ENCODE results near the gene FBN2.

DNA sequence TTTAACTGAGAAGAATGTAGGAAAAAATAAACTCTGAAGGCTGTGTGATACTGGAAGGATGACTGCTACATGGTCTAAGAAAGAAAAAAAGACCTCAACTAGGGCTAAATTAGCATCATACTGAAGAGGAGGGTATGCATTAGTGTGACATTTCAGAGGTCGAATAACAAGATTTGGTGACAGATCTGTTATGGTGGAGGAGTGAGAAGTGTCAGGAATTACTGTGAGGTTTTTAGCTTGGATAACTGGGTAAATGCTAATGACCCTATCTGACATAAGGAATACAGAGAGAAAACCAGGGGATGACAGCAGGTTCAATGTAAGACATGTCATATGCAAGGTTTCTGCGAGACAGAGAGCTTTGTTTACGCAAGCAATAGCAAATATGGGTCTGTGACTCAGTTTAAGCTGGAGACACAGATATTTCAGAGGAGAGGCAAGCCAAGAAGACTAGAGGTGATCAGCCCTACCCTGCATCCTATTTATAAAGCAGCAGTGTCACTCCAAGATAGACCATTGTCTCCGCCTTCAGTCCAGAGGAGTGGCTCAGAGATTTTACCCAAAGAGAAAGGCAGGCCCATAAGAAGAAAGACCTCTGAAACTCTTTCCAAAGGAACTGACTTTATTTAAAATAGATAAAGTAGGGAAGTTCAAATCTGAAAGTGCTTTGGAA, 44.3 kb downstream of the FBN2 start:
- TF ChIP-seq, protein P1, sequence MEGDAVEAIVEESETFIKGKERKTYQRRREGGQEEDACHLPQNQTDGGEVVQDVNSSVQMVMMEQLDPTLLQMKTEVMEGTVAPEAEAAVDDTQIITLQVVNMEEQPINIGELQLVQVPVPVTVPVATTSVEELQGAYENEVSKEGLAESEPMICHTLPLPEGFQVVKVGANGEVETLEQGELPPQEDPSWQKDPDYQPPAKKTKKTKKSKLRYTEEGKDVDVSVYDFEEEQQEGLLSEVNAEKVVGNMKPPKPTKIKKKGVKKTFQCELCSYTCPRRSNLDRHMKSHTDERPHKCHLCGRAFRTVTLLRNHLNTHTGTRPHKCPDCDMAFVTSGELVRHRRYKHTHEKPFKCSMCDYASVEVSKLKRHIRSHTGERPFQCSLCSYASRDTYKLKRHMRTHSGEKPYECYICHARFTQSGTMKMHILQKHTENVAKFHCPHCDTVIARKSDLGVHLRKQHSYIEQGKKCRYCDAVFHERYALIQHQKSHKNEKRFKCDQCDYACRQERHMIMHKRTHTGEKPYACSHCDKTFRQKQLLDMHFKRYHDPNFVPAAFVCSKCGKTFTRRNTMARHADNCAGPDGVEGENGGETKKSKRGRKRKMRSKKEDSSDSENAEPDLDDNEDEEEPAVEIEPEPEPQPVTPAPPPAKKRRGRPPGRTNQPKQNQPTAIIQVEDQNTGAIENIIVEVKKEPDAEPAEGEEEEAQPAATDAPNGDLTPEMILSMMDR (IDR thresholded peaks at IDR 0.05): no peak
- no peak for TF ChIP-seq POLR2A (IDR thresholded peaks at IDR 0.05)
